Ovary (tissue), 3 donors: ENCODE data around the gene QSOX2.

Experiments
- EP300 ChIP-seq: sonication (generic); formaldehyde crosslinking; IDR thresholded peaks from one replicate; pipeline ENCODE4 v1.6.1; 2017; ENCODE audit warnings: antibody characterized with exemption
- POLR2A ChIP-seq: fragments of 450-650 bp; IDR thresholded peaks from one replicate; pipeline ENCODE4 v1.6.1; 2017; ENCODE audit warnings: antibody characterized with exemption, mild to moderate bottlenecking, moderate library complexity
- TF ChIP-seq, protein P1 (sequence below), 3 donors: fragments of 450-650 bp in 2 of 3; fragments of 200-600 bp in 1 of 3; IDR thresholded peaks; one replicate each; pipeline versions ENCODE4 v1.5.1 to v1.8.0; 2016 to 2022; ENCODE audit warnings: antibody characterized with exemption in 3 of 3, mild to moderate bottlenecking in 1 of 3
- donor health status: DM: no; HTN: no; CAD: no.

DNA sequence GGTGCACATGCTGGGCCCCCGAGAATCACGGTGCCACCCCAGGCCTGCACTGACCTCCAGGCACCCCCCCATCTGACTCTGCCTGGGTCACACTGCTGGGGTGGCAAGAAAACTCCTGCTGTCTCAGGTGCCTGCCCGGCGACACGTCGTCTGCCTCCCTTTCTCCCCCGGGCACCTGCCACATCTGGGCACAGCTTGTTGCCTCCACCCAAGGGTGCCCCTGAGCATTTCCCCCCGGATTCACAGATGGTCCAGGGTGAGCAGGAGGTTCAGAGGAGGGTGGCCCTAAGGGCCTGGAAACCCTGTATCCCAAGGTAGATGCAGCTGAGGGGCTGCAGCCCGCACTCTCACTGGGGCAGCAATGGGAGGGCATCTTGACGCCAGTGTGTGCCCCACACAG is 14.9 kb upstream of the QSOX2 start:
- TF ChIP-seq, protein P1, sequence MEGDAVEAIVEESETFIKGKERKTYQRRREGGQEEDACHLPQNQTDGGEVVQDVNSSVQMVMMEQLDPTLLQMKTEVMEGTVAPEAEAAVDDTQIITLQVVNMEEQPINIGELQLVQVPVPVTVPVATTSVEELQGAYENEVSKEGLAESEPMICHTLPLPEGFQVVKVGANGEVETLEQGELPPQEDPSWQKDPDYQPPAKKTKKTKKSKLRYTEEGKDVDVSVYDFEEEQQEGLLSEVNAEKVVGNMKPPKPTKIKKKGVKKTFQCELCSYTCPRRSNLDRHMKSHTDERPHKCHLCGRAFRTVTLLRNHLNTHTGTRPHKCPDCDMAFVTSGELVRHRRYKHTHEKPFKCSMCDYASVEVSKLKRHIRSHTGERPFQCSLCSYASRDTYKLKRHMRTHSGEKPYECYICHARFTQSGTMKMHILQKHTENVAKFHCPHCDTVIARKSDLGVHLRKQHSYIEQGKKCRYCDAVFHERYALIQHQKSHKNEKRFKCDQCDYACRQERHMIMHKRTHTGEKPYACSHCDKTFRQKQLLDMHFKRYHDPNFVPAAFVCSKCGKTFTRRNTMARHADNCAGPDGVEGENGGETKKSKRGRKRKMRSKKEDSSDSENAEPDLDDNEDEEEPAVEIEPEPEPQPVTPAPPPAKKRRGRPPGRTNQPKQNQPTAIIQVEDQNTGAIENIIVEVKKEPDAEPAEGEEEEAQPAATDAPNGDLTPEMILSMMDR (IDR thresholded peaks at IDR 0.05), result no peak
- TF ChIP-seq POLR2A (no peak), EP300 (no peak)
